Osteoblast (primary cell): ENCODE data around the gene DTNBP1. TPM values are rescaled to one million over a fixed set of nuclear protein-coding genes. Genes with fewer than 3 reads are reported as not detected.

Experiments used
- DNase-seq: peaks from one replicate; pipeline ENCODE4 v3.0.0; 2011; ENCODE audit warnings: low spot score, mixed read lengths; ENCODE audit not compliant: insufficient read length; ENCODE audit errors: missing footprints
- H2AFZ ChIP-seq: 2 replicates; pipeline ENCODE4 v1.6.0; 2011; ENCODE audit warnings: mild to moderate bottlenecking, low read length
- H3K27ac ChIP-seq: 2 replicates; pipeline ENCODE4 v1.5.1; 2011; ENCODE audit warnings: mild to moderate bottlenecking, low read depth, low read length, moderate library complexity
- H3K27me3 ChIP-seq: 2 replicates; pipeline ENCODE4 v1.6.0; 2012; ENCODE audit warnings: mild to moderate bottlenecking, control low read depth, inconsistent platforms, low read length, moderate library complexity; ENCODE audit not compliant: insufficient read depth
- H3K36me3 ChIP-seq: 2 replicates; pipeline ENCODE4 v1.5.1; 2011; ENCODE audit warnings: mild to moderate bottlenecking, low read length, control low read depth, moderate library complexity; ENCODE audit not compliant: insufficient read depth
- H3K4me1 ChIP-seq: 2 replicates; pipeline ENCODE4 v1.5.1; 2011; ENCODE audit warnings: mild to moderate bottlenecking, low read length, control low read depth, moderate library complexity; ENCODE audit not compliant: insufficient read depth
- H3K4me2 ChIP-seq: 2 replicates; pipeline ENCODE4 v1.6.0; 2011; ENCODE audit warnings: mild to moderate bottlenecking, low read length; ENCODE audit not compliant: insufficient read depth
- H3K4me3 ChIP-seq: fragments of 200-600 bp; sonication (generic); 3 replicates; pipeline ENCODE4 v1.5.1; 2012; ENCODE audit warnings: mild to moderate bottlenecking, low read length, inconsistent platforms; ENCODE audit not compliant: insufficient read depth
- H3K79me2 ChIP-seq: 2 replicates; pipeline ENCODE4 v1.6.0; 2012; ENCODE audit warnings: mild to moderate bottlenecking, low read length, control low read depth, inconsistent platforms; ENCODE audit not compliant: insufficient read depth
- H3K9me3 ChIP-seq: 2 replicates; pipeline ENCODE4 v1.5.1; 2011; ENCODE audit warnings: low read depth, low read length, control low read depth
- H4K20me1 ChIP-seq: 2 replicates; pipeline ENCODE4 v1.6.0; 2012; ENCODE audit warnings: mild to moderate bottlenecking, low read length, control low read depth; ENCODE audit not compliant: insufficient read depth
- total RNA-seq: library from RNA; depleted of rRNA; stranded (reverse); fragments of >200 nt; gene quantifications from 2 replicates; pipeline ENCODE4 v1.2.3, GENCODE V29; 2012
- TF ChIP-seq, protein P1 (sequence below): IDR thresholded peaks from 2 replicates; pipeline ENCODE4 v1.5.1; 2011; ENCODE audit warnings: mild to moderate bottlenecking, low read depth, low read length, moderate library complexity; ENCODE audit errors: extremely low read depth

The DTNBP1 gene
- total RNA-seq, 1 donor = 5.8 TPM

DNA sequence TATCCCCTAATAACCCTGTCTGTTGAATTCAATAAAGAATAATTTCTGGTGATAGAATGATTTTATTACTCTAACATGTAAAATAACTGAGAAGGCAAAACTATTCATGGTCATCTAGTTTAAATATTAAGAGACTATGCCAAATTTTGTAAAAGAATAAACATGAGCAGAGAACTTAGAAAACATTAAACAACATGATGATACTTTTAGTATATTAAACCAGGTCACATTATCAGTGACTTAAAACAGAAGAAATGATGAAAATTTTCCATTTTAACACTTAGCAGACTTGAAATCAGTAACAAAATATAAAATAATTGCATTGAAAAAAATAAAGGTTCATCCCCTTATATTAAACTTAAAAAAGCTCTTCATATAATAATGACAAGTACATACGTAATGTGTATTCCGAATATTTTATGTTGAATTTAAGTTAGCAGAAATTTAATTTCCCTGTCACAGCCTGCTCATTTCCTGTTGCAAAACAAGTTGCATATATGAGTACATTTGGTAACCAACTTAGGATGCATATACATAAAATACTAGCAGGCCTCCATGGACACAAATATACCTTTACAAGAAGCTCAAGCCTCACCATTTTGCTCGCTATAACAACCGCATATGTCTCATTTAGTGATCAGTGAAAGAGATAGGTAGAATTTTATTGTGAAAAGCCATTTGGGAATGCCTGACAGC lies 40.6 kb downstream of the DTNBP1 start:
- Histone ChIP-seq H3K9me3 (no peaks in the 10 kb centered on the region), H3K36me3 (no peaks in the 10 kb centered on the region), H3K79me2 (peaks cover 22% of the 10 kb centered on the region), H3K27ac (no peak overlapping the region), H4K20me1 (peaks cover 12% of the 10 kb centered on the region), H3K4me3 (no peak overlapping the region), H3K27me3 (no peaks in the 10 kb centered on the region), H3K4me2 (no peak overlapping the region), H2AFZ (peak overlapping the region; percentile 75), H3K4me1 (peaks cover 9% of the 10 kb centered on the region)
- DNase-seq = no peak
- TF ChIP-seq, protein P1, sequence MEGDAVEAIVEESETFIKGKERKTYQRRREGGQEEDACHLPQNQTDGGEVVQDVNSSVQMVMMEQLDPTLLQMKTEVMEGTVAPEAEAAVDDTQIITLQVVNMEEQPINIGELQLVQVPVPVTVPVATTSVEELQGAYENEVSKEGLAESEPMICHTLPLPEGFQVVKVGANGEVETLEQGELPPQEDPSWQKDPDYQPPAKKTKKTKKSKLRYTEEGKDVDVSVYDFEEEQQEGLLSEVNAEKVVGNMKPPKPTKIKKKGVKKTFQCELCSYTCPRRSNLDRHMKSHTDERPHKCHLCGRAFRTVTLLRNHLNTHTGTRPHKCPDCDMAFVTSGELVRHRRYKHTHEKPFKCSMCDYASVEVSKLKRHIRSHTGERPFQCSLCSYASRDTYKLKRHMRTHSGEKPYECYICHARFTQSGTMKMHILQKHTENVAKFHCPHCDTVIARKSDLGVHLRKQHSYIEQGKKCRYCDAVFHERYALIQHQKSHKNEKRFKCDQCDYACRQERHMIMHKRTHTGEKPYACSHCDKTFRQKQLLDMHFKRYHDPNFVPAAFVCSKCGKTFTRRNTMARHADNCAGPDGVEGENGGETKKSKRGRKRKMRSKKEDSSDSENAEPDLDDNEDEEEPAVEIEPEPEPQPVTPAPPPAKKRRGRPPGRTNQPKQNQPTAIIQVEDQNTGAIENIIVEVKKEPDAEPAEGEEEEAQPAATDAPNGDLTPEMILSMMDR = no peak

DNA sequence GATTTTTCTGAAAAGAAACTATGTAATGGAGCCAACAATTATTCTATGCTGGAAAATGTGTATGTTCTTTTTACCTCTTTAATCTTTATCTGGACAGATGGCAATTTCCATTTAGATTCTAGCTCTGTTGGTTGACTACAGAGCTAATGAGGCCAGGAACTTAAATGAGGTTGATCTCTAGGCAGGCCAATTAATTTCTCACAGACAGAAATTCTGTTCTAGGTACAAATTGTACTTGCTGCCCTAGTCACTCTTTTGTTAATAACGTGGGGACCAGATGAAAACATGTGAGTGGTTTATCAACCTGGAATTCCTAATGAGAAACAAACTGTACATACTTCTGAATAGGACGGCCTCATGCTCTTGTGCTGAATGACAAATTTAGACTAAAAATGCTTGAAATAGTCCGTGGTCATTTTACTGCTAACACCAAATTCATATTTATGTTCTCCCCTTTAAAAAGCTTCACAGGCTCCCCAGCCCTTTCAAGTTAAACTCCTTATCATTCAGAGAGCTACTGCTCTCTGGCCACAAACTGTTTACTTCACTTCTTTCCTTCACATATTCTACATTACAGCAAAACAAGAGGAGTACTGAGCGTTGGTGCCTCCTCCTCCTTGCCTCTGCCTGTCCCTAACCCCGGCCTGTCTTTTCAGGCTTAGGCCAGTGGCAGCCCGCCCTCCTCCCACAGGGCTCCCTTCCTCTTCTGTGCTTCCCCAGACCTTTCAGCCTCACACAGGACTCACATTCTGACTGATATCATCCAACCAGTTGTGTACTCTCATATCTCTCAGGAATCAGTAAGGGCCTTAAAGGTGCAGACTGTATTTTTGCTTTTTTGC lies 41.4 kb downstream of the DTNBP1 start:
- peak overlapping the region; percentile 29 for H3K4me2 ChIP-seq
- peaks cover 25% of the 10 kb centered on the region for H3K79me2 ChIP-seq
- H3K9me3 ChIP-seq = no peaks in the 10 kb centered on the region
- H3K36me3 ChIP-seq = no peaks in the 10 kb centered on the region
- H3K4me3 ChIP-seq = no peak overlapping the region
- H3K27me3 ChIP-seq = no peaks in the 10 kb centered on the region
- H2AFZ ChIP-seq = peak overlapping the region; percentile 75
- peak overlapping the region; percentile 19 for H3K27ac ChIP-seq
- H3K4me1 ChIP-seq = peaks cover 5% of the 10 kb centered on the region
- H4K20me1 ChIP-seq = peaks cover 12% of the 10 kb centered on the region
- TF ChIP-seq, protein P1 = no peak
- no peak for DNase-seq

DNA sequence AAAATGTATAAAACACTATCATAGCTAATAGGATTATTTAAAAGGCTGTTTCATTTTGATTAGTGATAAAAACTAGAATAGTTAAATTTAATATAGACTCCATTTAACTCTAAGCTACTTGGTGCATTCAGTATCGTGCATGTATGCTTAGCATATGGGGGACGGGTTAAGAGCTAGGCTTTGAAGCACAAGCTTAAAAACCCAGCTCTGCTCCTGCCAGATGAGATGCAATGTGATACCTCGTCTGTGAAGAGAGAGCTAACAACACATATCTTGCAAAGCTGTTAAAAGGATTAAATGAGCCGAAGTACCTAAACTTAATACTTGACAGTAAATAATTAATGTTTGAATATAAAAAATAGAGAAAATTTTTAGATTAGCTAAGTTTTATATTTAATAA lies 42.2 kb downstream of the DTNBP1 start:
- Histone ChIP-seq H3K4me2 (no peak overlapping the region), H4K20me1 (peaks cover 12% of the 10 kb centered on the region), H2AFZ (no peak overlapping the region), H3K27me3 (no peaks in the 10 kb centered on the region), H3K4me3 (no peak overlapping the region), H3K4me1 (peaks cover 5% of the 10 kb centered on the region), H3K9me3 (no peaks in the 10 kb centered on the region), H3K36me3 (no peaks in the 10 kb centered on the region), H3K79me2 (peaks cover 24% of the 10 kb centered on the region), H3K27ac (no peak overlapping the region)
- TF ChIP-seq, protein P1 = no peak
- no peak for DNase-seq

DNA sequence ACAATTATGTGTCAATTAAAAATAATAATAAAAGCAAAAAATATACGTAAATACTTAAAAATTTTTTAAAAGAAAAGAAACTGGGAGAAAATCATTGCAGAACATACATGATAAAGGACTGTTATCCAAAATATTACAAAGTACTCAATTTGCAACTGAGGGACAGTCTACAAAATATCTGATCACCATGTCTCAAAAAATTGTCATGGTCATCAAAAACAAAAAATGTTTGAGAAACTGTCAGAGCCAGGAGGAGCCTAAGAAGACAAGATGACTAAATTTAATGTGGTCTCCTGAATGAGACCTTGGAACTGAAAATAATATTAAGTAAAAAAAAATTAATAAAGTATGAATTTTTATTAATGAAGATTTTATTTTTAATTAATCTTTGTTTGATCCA lies 43.5 kb downstream of the DTNBP1 start:
- peaks cover 24% of the 10 kb centered on the region for H3K79me2 ChIP-seq
- no peaks in the 10 kb centered on the region for H3K36me3 ChIP-seq
- peaks cover 5% of the 10 kb centered on the region for H3K4me1 ChIP-seq
- peaks cover 12% of the 10 kb centered on the region for H4K20me1 ChIP-seq
- DNase-seq = no peak
- no peaks in the 10 kb centered on the region for H3K9me3 ChIP-seq
- no peaks in the 10 kb centered on the region for H3K27me3 ChIP-seq
- TF ChIP-seq, protein P1 = no peak
- H3K4me2 ChIP-seq = no peak overlapping the region
- no peak overlapping the region for H3K27ac ChIP-seq
- no peak overlapping the region for H3K4me3 ChIP-seq
- no peak overlapping the region for H2AFZ ChIP-seq
